Omental fat pad (tissue), 4 donors: ENCODE results near the gene CTSC. TPM values are rescaled to one million over a fixed set of nuclear protein-coding genes. Genes with fewer than 3 reads are reported as not detected.

Source experiments
- ATAC-seq: fragments of 150-250 bp; one replicate; pipeline ENCODE4 v1.9.1; 2016; ENCODE audit warnings: mild to moderate bottlenecking, moderate library complexity; ENCODE audit not compliant: low FRiP score
- DNase-seq: peaks from one replicate; pipeline ENCODE4 v3.0.0-alpha.2; 2019; ENCODE audit warnings: low spot score
- total RNA-seq, 4 donors: library from RNA; depleted of rRNA; stranded (reverse); fragments of >200 nt; gene quantifications; one replicate each; pipeline ENCODE4 v1.1.0, GENCODE V29; 2016
- TF ChIP-seq, protein P1 (sequence below), 3 donors: fragments of 450-650 bp; IDR thresholded peaks; one replicate each; pipeline ENCODE4 v1.5.1; 2016 to 2017; ENCODE audit warnings: antibody characterized with exemption in 3 of 3, mild to moderate bottlenecking in 3 of 3, moderate library complexity in 2 of 3

The CTSC gene
- 100 to 1,000 TPM; 136 to 234 (median 166) TPM for total RNA-seq

DNA sequence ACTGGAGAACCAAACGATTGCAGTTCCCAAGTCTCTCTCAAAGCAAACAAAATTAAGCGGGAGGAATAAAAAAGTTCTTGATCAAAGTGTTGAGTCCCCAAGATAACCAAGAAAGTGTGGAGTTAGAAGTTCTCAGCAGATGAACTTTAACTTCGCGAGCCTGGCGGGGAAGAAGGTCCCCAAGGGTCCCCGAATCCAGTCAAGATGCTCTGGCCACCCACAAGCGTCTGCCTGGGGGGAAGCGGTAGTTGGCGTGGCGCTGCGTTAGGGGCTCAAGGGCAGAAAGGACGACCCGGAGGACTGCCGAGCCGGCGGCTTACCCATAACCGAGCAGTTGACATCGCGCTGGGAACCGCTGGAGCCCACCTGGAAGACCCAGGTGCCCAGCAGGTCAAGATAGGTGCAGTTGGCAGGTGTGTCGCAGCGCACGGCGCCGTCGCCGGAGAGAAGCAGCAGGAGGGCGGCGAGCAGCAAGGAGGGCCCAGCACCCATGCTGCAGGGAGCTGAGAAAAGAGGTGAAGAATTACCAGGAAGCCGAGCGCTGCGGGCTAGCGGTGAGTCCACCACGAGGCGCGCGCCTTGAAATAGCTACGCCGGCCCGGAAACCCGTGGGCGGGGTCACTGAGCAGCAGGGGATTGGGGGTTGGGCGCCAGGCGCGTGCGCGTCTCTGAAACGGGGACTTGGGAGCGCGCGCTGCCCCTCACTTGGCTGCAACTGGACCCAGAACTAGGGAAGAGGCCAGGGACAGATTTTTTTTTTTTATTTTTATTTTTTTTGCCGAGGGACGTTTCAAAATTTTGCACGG lies at the start of gene CTSC:
TSS of gene CTSC (minus strand) at position 556 of the 806 bp plus-strand sequence. CDS start at position 492, 64 bp downstream.
- peak; percentile 91 for DNase-seq
- TF ChIP-seq, protein P1, sequence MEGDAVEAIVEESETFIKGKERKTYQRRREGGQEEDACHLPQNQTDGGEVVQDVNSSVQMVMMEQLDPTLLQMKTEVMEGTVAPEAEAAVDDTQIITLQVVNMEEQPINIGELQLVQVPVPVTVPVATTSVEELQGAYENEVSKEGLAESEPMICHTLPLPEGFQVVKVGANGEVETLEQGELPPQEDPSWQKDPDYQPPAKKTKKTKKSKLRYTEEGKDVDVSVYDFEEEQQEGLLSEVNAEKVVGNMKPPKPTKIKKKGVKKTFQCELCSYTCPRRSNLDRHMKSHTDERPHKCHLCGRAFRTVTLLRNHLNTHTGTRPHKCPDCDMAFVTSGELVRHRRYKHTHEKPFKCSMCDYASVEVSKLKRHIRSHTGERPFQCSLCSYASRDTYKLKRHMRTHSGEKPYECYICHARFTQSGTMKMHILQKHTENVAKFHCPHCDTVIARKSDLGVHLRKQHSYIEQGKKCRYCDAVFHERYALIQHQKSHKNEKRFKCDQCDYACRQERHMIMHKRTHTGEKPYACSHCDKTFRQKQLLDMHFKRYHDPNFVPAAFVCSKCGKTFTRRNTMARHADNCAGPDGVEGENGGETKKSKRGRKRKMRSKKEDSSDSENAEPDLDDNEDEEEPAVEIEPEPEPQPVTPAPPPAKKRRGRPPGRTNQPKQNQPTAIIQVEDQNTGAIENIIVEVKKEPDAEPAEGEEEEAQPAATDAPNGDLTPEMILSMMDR (IDR thresholded peaks at IDR 0.05) = no peak
- peak; percentile 95 for ATAC-seq

DNA sequence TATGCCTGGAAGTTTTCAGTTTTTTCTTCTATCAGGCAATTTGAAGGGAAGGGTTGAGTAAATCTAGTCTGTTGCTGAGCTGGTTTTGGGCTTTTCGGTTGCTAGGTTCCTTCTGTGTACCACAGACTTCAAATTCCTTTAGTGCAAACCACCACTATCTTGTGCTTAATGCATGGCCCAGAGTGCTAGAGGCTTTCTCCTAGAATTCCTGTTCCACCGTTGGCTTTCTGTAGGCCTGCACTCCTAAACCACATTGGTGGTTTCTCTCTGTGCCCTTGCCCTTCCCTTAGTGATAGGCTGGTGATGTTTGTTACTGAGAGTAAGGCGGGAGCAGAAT lies 47.1 kb upstream of the CTSC start:
- DNase-seq = no peak
- TF ChIP-seq, protein P1 (IDR thresholded peaks at IDR 0.05) = no peak
- ATAC-seq = no peak

DNA sequence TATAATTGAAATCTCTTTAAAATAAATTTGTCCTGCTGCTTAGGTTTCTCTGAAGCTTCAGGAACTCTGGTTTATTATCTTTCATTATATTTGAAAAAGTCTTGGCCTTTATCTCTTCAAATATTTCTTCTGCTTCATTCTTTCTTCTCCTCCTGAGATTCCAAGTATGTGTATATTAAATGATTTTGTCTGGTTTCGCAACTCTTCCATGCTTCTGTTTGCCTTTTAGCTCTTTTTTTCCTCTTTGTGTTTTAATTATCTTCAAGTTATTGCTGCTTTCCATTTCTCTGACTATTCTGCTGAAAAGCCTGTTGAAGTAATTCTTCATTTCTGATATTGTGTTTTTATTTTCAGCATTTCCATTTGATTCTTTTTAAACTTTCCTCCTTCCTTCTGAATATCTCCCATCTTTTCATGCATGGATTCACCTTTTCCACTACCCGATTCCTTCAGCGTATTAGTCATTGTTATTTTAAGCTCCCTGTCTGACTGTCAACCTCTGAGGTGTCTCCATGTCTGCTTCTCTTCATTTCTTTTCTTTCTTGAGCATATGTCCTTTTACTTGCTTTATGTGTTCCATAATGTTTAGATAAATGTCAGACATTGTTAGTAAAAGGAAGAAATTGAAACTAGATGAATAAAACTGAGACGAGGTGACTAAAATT lies 46.6 kb upstream of the CTSC start:
- TF ChIP-seq, protein P1 (IDR thresholded peaks at IDR 0.05) = no peak
- ATAC-seq (no peak), DNase-seq (no peak)

DNA sequence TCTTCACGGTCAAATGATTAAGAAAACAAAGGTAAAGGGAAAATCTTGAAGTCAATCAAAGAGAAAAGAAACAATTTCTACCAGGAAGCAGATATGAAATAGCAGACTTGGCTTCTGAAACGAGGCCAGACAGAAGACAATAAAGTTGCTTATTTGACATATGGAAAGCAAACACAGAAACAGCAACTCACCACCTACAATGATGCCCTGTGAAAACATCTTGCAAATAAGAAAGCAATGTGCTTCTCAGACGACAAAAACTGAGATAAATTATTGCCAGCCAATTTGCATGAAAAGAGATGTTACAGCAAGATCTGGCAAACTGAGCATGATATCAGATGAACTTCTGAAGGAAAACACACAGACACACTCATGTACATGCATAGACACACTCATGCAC lies 45.9 kb upstream of the CTSC start:
- ATAC-seq (no peak), DNase-seq (no peak)
- TF ChIP-seq, protein P1 (IDR thresholded peaks at IDR 0.05) = no peak

DNA sequence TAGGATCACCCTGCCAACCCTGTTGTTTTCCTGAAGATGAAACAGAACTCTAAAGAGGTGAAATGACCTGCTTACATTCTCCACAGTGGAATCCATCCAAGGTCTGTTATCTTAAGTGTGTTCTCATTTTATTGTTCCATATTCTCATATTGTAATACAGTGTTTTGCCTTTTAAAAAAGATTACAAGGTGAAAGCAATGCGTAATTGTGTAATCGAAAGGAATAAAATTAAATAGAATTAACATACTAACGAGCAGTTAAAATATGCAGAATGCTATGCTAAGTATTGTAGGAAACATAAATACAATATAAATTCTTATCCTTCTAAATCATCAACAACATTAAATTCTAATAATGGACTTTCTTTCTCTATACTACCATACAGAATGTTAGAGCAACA lies 41.6 kb upstream of the CTSC start:
- no peak for ATAC-seq
- TF ChIP-seq, protein P1 (IDR thresholded peaks at IDR 0.05) = no peak

DNA sequence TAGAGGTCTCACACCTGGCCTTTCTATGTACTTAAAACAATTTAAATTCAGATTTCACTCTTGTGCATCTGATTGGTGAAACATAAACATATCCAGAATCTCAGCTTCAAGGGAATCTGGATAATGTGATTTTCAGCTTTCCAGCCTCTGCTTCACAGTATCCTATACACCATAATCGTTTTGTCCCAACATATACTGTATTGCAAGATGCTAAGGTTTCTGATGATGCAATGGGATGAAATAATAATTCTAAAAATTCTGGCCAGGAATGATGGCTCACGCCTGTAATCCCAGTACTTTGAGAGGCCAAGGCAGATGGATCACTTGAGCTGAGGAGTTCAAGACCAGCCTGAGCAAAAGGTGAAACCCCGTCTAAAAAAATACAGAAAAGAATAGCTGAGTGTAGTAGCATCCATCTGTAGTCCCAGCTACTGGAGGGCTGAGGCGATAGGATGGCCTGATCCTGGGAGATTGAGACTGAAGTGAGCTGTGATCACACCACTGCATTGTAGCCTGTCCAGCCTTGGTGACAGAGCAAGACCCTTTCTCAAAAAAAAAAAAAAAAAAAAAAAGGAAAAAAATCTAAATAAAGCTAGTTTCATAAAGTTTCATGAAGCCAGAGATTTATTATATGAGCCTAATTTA lies 41.0 kb upstream of the CTSC start:
- no peak for DNase-seq
- TF ChIP-seq, protein P1 (IDR thresholded peaks at IDR 0.05) = no peak
- ATAC-seq = no peak

More for the DNA sequence above, 41.6 kb upstream of the CTSC start:
- no peak for DNase-seq
